Endothelial cell of hepatic sinusoid (primary cell): ENCODE measurements around the gene RALA.

ENCODE experiments used
- in situ Hi-C: cut with HindIII; loops from 2 replicates; pipeline ENCODE4 v1.10.0; 2017; ENCODE audit warnings: low sequenced_read_pairs

RALA gene

DNA sequence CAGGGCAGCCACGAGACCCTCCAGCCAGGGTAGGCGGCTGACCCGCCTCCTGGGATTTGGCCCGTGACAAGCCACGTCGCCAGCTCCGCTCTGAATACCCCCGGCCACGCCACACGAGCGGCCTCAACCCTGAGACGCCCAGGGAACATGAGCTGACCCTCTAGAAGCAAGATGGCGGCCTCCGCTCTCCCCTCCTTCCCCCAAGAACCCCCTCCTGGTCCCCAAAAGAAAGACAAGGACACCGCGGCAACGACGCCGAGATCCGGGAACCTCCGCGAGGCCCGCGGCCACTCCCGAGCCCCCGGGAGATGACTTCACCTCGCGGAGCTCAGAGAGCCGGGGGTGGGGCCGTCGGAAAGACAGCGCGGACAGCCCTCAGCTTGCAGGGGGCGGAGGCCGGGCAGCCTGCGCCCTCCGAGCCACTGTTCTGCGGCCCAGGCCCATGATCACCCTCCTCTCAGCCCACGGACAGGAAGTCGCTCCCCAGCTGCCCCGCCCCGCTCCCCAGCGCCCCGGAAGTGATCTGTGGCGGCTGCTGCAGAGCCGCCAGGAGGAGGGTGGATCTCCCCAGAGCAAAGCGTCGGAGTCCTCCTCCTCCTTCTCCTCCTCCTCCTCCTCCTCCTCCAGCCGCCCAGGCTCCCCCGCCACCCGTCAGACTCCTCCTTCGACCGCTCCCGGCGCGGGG lies at the start of gene RALA:
Gene RALA (plus strand): TSS at position 526 of the 685 bp plus-strand sequence. CDS start 63,096 bp downstream, outside the sequence.
- in situ Hi-C loops = no loop called here

DNA sequence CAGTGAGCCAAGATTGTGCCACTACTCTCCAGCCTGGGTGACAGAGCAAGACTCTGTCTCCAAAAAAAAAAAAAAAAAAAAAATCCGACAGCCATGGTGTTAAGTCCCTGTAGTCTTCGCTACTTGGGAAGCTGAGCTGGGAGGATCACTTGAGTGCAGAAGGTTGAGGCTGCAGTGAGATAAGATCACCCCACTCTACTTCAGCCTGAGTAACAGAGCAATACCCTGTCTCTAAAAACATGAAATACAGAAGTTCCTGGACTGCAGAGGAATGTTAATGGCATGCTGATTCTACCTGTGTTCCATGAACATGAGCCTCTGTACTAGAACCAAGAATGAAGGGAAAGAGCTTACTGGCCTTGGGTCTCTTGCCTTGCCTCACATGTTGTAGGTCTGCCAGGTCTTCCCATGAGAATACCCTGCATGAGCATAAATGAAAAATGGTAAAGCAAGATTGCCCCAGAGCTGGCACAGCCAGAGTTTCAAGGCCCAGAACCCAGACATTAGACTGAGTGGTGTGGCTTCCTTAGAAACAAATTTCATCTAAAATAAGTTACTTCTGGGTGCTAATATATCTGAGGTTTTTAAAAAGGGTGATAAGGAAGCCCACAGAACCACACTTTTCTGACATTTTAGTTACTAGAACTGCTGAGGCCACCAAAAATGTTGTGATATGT lies 48.6 kb upstream of the RALA start:
- in situ Hi-C loops = loop anchor here (25.0 kb wide), 1 partner anchor 512 kb away; no protein-coding TSS in a partner anchor

DNA sequence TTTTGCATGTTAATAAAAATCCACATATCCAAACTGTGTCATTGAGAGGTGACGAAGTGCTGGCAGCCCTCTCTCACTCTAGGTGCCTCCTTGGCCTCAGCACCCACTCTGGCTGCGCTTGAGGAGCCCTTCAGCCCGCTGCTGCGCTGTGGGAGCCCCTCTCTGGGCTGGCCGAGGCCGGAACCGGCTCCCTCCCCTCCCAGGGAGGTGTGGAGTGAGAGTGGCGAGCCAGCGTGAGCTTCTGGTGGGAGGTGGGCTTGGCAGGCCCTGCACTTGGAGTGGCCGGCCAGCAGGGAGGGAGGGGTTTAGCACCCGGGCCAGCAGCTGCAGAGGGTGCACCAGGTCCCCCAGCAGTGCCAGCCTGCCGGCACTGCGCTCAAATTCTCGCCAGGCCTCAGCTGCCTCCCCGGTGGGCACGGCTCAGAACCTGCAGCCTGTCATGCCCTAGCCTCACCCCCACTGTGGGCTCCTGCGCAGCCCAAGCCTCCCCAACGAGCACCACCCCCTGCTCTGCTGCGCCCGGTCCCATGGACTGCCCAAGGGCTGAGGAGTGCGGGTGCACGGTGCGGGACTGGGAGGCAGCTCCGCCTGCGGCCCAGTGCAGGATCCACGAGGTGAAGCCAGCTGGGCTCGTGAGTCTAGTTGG lies 46.0 kb upstream of the RALA start:
- in situ Hi-C loops = loop anchor here (25.0 kb wide), 1 partner anchor 510 kb away; no protein-coding TSS in a partner anchor

DNA sequence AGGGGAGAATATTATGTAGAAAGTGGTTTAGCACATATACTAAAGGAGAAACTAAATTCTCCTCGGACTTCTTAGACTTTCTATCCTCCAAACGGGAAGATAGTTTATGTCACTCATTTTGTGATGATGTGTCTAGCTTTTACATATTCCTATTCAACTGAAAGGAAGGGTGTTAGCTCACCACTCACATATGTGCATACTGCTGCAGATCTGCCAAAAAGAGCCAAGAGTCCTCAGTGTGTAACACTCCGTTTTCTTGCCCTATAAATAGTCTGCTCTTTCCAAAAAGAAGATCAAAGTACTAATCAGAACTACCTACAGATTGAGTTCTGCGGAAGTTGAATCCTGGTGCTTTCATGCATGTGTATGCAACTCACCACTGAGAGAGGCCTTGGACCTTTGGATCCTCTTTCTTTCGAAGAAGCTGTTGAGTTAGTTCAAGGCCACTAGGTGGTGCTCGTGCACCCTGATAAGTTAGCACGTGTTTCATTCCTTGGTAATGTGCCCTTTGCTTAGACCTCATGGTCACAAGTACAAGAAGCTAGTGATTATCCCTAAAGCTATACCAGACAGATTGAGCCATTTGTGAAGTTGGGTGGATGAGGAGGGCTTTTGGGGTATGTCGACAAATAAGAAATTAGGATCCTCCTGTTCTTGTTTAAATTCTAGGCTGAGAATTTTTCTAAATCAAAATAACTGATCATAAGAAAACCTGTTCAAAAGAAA lies 43.1 kb upstream of the RALA start:
- in situ Hi-C loops = loop anchor here (10.0 to 25.0 kb wide), 2 partner anchors 124 to 507 kb away; no protein-coding TSS in a partner anchor

GRCh38 chr7:39582536-39582935 lies 40.8 kb upstream of the RALA start:
- in situ Hi-C loops = loop anchor here (10.0 to 25.0 kb wide), 2 partner anchors 122 to 505 kb away; no protein-coding TSS in a partner anchor

- in situ Hi-C loops = loop anchor here (10.0 to 25.0 kb wide), 2 partner anchors 121 to 504 kb away; no protein-coding TSS in a partner anchor
These were observed 39.8 kb upstream of the RALA start for GRCh38 chr7:39583539-39583938.

DNA sequence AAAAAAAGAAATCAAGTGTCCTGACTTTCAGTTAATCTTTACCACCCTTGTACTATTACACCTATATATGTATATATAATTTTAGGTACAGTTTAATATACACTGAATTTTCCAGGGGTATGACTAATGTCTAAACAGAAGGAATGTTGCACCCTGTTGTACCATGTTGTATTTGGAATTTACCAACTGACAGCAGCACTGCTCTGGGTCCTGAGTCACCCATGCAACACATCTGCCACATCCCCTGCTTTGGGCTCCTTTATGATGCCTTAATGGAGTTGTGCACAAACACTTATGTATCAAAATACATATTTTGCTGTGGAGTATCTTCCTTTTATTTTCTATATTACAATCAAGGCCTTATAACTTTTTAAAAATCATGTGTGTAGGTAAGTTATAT lies 36.0 kb upstream of the RALA start:
- in situ Hi-C loops = loop anchor here (5.0 to 25.0 kb wide), 3 partner anchors 117 to 500 kb away; no protein-coding TSS in a partner anchor

DNA sequence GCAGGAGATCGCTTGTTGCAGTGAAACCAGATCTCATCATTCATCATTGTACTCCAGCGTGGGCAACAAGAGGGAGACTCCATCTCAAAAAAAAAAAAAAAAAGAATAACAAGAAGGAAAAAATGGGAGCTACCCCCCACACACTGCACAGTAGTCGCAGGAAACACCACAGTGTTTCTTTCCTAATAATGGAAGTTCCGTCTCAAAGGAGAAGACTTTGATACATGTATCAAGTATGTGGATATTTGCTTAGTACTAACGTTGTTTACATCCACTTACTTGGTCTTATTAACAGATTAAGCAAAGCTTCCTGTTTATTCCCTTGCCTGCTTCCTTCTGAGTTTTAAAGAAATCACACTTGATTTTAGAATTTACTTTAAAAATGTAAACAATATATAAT lies 35.0 kb upstream of the RALA start:
- in situ Hi-C loops = loop anchor here (5.0 to 25.0 kb wide), 3 partner anchors 116 to 499 kb away; no protein-coding TSS in a partner anchor

- in situ Hi-C loops = loop anchor here (5.0 to 25.0 kb wide), 3 partner anchors 115 to 498 kb away; no protein-coding TSS in a partner anchor
These were observed 33.9 kb upstream of the RALA start for GRCh38 chr7:39589323-39590111.

DNA sequence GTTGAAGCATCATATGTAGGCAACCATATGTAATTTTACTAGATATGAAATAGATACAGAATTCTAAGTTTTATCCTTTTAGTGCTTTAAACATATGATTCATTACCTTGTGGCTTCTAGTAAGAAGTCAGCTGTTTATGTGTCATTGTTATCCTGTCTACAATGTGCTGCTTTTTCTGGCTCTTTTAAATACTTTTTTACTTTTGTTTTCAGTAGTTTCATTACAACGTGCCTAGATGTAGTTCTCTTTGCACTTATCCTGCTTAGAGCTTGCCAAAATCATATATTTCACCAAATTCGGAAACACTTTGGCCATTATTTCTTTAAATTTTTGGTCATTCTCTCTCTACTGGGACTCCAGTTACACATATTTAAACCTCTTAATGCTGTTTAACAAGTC lies 30.8 kb upstream of the RALA start:
- in situ Hi-C loops = loop anchor here (25.0 kb wide), 1 partner anchor 495 kb away; no protein-coding TSS in a partner anchor

- in situ Hi-C loops = loop anchor here (25.0 kb wide), 1 partner anchor 492 kb away; no protein-coding TSS in a partner anchor
These were observed 28.3 kb upstream of the RALA start for GRCh38 chr7:39594988-39595620.

GRCh38 chr7:39602351-39602750 lies 21.0 kb upstream of the RALA start:
- in situ Hi-C loops = no loop called here

DNA sequence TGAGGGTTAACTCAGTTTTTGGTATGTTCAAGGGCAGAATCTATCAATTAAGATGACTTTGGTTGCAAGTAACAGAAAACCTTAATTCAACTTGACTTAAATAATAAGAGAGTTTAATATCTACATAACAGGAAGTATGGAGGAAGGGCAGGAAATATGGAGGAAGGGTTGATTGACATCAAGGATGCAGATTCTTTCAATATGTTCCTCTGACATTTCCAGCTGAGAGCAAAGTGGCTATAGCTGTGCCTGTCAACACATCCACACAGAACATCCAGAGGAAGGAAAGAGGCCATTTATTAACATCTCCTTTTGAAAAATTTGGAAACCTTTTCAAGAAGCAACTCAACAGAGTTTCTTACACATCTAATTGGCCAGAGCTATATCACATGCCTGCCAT lies 19.4 kb upstream of the RALA start:
- in situ Hi-C loops = no loop called here

- in situ Hi-C loops = no loop called here
These were observed 18.3 kb upstream of the RALA start for GRCh38 chr7:39605087-39605486.

- in situ Hi-C loops = no loop called here
These were observed 17.0 kb upstream of the RALA start for GRCh38 chr7:39606352-39606751.

- in situ Hi-C loops = no loop called here
These were observed 16.4 kb upstream of the RALA start for GRCh38 chr7:39606941-39607340.

GRCh38 chr7:39607865-39608264 lies 15.5 kb upstream of the RALA start:
- in situ Hi-C loops = no loop called here

DNA sequence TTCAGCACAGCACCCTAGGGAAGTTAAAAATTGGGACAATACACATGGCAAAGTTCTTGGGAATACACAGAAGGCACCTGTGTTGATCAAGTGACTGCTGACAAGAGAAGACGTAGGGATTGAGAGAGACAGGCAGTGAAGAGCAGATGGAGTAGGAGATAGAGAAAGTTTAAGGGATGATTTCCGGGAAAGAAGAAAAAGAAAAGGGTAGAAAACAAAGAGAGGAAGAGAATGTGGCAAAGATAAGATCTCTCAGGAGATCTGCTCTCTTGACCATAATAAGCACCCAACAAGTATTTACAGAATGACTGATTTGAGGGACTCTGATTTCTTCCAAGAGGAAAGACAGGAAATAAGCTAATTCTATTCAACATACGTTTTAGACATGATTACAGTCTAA lies 15.1 kb upstream of the RALA start:
- in situ Hi-C loops = no loop called here
